Breast epithelium (tissue), 4 donors: ENCODE measurements around the gene DDC. TPM values are rescaled to one million over a fixed set of nuclear protein-coding genes. Genes with fewer than 3 reads are reported as not detected.

ENCODE experiments used
- DNase-seq, 2 donors: peaks; one replicate each; pipeline ENCODE4 v3.0.0-alpha.2; 2019; ENCODE audit warnings: low spot score in 2 of 2
- H3K27ac ChIP-seq, 2 donors: fragments of 200-600 bp; sonication (generic) in 1 of 2; one replicate each; pipeline ENCODE4 v1.5.1; 2016 to 2019; ENCODE audit warnings: mild to moderate bottlenecking in 1 of 2
- H3K27me3 ChIP-seq, 2 donors: fragments of 200-600 bp; sonication (generic) in 1 of 2; one replicate each; pipeline versions ENCODE4 v1.5.1 to v1.6.0; 2017 to 2019; ENCODE audit warnings: control low read depth in 1 of 2, mild to moderate bottlenecking in 1 of 2
- H3K36me3 ChIP-seq: fragments of 200-600 bp; one replicate; pipeline ENCODE4 v1.5.1; 2019
- H3K4me1 ChIP-seq, 2 donors: fragments of 200-600 bp; sonication (generic); one replicate each; pipeline ENCODE4 v1.5.1; 2016 to 2019; ENCODE audit warnings: control low read depth in 1 of 2
- H3K4me3 ChIP-seq, 3 donors: fragments of 200-600 bp; sonication (generic); 1 replicate in 2 of 3; 2 replicates in 1 of 3; pipeline ENCODE4 v1.5.1; 2016 to 2019; ENCODE audit warnings: mild to moderate bottlenecking in 3 of 3, moderate library complexity in 2 of 3
- H3K9me3 ChIP-seq, 2 donors: fragments of 200-600 bp; sonication (generic) in 1 of 2; one replicate each; pipeline ENCODE4 v1.5.1; 2016 to 2019; ENCODE audit warnings: control low read depth in 1 of 2
- CTCF ChIP-seq, 3 donors: fragments of 450-650 bp; IDR thresholded peaks; one replicate each; pipeline ENCODE4 v1.5.1; 2016 to 2017; ENCODE audit warnings: antibody characterized with exemption in 3 of 3, mild to moderate bottlenecking in 3 of 3, moderate library complexity in 3 of 3
- POLR2A ChIP-seq: fragments of 450-650 bp; IDR thresholded peaks from one replicate; pipeline ENCODE4 v1.6.1; 2016; ENCODE audit warnings: antibody characterized with exemption, mild to moderate bottlenecking, moderate library complexity
- POLR2AphosphoS5 ChIP-seq, 3 donors: sonication (generic); formaldehyde crosslinking; IDR thresholded peaks; one replicate each; pipeline ENCODE4 v1.6.1; 2017; ENCODE audit warnings: antibody characterized with exemption in 3 of 3
- intact Hi-C: fragments of 100-400 bp; cut with DNase I; formaldehyde crosslinking; loops from one replicate; pipeline ENCODE4 v1.15.1; 2023; ENCODE audit warnings: low total_unique reads
- total RNA-seq, 3 donors: library from RNA; depleted of rRNA; stranded (reverse); fragments of >200 nt; gene quantifications; one replicate each; pipeline ENCODE4 v1.1.0, GENCODE V29; 2016

Gene DDC
- total RNA-seq, 3 donors from 2014 or later: 0.29 to 0.33 TPM; not detected in 1

- H3K4me3 ChIP-seq: no peak overlapping the region
- DNase-seq: no peak
- H3K4me1 ChIP-seq: no peaks in the 10 kb centered on the region
- no peaks in the 10 kb centered on the region for H3K9me3 ChIP-seq
- H3K27ac ChIP-seq: no peak overlapping the region
- intact Hi-C loops: no loop called here
- no peaks in the 10 kb centered on the region for H3K27me3 ChIP-seq
- TF ChIP-seq POLR2A (no peak), CTCF (IDR thresholded peaks at IDR 0.05) (no peak), POLR2AphosphoS5 (IDR thresholded peaks at IDR 0.05) (no peak)
- no peaks in the 10 kb centered on the region for H3K36me3 ChIP-seq
Observed at GRCh38 chr7:50488379-50488778, 76.8 kb downstream of the DDC start.

GRCh38 chr7:50486512-50486911 is 78.7 kb downstream of the DDC start:
- no peaks in the 10 kb centered on the region for H3K9me3 ChIP-seq
- intact Hi-C loops: no loop called here
- no peak overlapping the region for H3K4me3 ChIP-seq
- H3K36me3 ChIP-seq: no peaks in the 10 kb centered on the region
- no peak for DNase-seq
- H3K4me1 ChIP-seq: no peaks in the 10 kb centered on the region
- TF ChIP-seq POLR2A: no peak
- no peak for TF ChIP-seq POLR2AphosphoS5 (IDR thresholded peaks at IDR 0.05)
- TF ChIP-seq CTCF (IDR thresholded peaks at IDR 0.05): no peak
- H3K27me3 ChIP-seq: no peaks in the 10 kb centered on the region
- no peak overlapping the region for H3K27ac ChIP-seq

- H3K4me1 ChIP-seq: no peaks in the 10 kb centered on the region
- H3K9me3 ChIP-seq: no peaks in the 10 kb centered on the region
- H3K36me3 ChIP-seq: no peaks in the 10 kb centered on the region
- no peak overlapping the region for H3K27ac ChIP-seq
- no peak overlapping the region for H3K4me3 ChIP-seq
- no peaks in the 10 kb centered on the region for H3K27me3 ChIP-seq
- DNase-seq: no peak
- intact Hi-C loops: no loop called here
- TF ChIP-seq POLR2A: no peak
- TF ChIP-seq CTCF (IDR thresholded peaks at IDR 0.05): no peak
- TF ChIP-seq POLR2AphosphoS5 (IDR thresholded peaks at IDR 0.05): no peak
Observed at GRCh38 chr7:50481867-50482266, 83.3 kb downstream of the DDC start.

GRCh38 chr7:50480797-50481196 is 84.4 kb downstream of the DDC start:
- TF ChIP-seq CTCF (IDR thresholded peaks at IDR 0.05) (no peak), POLR2A (no peak), POLR2AphosphoS5 (IDR thresholded peaks at IDR 0.05) (no peak)
- no peaks in the 10 kb centered on the region for H3K4me1 ChIP-seq
- intact Hi-C loops: no loop called here

GRCh38 chr7:50479743-50480517 is 85.3 kb downstream of the DDC start:
- Histone ChIP-seq H3K4me1 (no peaks in the 10 kb centered on the region), H3K9me3 (no peaks in the 10 kb centered on the region), H3K27me3 (no peaks in the 10 kb centered on the region), H3K36me3 (no peaks in the 10 kb centered on the region), H3K4me3 (no peak overlapping the region), H3K27ac (no peak overlapping the region)
- TF ChIP-seq POLR2AphosphoS5 (IDR thresholded peaks at IDR 0.05) (no peak), CTCF (IDR thresholded peaks at IDR 0.05) (no peak), POLR2A (no peak)
- intact Hi-C loops: no loop called here
- DNase-seq: no peak

More at GRCh38 chr7:50480797-50481196, 84.4 kb downstream of the DDC start:
- Histone ChIP-seq H3K27me3 (no peaks in the 10 kb centered on the region), H3K4me3 (no peak overlapping the region), H3K9me3 (no peaks in the 10 kb centered on the region), H3K27ac (no peak overlapping the region), H3K36me3 (no peaks in the 10 kb centered on the region)
- DNase-seq: no peak
